NB4 (cell line): ENCODE results near the gene NFE2L3.

Experiments
- POLR2A ChIP-seq: IDR thresholded peaks from 2 replicates; pipeline ENCODE4 v1.6.1; 2011; ENCODE audit warnings: mild to moderate bottlenecking; ENCODE audit not compliant: insufficient read length; ENCODE audit errors: extremely low read depth
- TF ChIP-seq, protein P1 (sequence below): IDR thresholded peaks from one replicate; pipeline ENCODE4 v1.5.1; 2012; ENCODE audit warnings: low read depth, low read length
- TF ChIP-seq, protein P2 (sequence below): IDR thresholded peaks from 2 replicates; pipeline ENCODE4 v1.6.1; 2011; ENCODE audit warnings: low read depth, low read length

DNA sequence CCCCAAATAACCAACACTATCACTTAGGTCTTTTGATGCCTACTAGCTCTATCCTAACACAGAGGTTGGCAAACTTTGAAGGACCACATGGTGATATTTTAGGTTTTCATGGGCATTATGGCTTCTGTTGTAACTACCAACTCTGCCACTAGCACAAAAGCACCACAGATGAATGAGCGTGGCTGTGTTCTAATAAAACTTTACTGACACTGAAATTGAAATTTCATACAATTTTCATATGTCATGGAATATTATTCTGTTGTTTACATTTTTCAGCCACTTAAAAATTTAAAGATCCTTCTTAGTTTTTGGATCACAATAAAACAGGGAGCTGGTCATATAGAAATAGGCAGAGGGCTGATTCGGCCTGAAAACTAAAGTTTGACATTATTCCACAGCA, 76.0 kb downstream of the NFE2L3 start:
- TF ChIP-seq POLR2A, result no peak
- TF ChIP-seq, protein P1, sequence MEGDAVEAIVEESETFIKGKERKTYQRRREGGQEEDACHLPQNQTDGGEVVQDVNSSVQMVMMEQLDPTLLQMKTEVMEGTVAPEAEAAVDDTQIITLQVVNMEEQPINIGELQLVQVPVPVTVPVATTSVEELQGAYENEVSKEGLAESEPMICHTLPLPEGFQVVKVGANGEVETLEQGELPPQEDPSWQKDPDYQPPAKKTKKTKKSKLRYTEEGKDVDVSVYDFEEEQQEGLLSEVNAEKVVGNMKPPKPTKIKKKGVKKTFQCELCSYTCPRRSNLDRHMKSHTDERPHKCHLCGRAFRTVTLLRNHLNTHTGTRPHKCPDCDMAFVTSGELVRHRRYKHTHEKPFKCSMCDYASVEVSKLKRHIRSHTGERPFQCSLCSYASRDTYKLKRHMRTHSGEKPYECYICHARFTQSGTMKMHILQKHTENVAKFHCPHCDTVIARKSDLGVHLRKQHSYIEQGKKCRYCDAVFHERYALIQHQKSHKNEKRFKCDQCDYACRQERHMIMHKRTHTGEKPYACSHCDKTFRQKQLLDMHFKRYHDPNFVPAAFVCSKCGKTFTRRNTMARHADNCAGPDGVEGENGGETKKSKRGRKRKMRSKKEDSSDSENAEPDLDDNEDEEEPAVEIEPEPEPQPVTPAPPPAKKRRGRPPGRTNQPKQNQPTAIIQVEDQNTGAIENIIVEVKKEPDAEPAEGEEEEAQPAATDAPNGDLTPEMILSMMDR, result no peak
- TF ChIP-seq, protein P2, sequence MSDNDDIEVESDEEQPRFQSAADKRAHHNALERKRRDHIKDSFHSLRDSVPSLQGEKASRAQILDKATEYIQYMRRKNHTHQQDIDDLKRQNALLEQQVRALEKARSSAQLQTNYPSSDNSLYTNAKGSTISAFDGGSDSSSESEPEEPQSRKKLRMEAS, result no peak
